OCI-LY1 (cell line): ENCODE data around the gene USP6NL.

ENCODE experiments used
- EZH2 ChIP-seq: fragments of 200-600 bp; sonication (generic), shearing (Covaris generic); IDR thresholded peaks from 2 replicates; pipeline ENCODE4 v1.8.0; 2017; ENCODE audit warnings: borderline replicate concordance, mixed run types, mild to moderate bottlenecking, antibody characterized with exemption, low read length, moderate library complexity, mixed read lengths
- TF ChIP-seq, protein P1 (sequence below): fragments of 200-600 bp; sonication (generic), shearing (Covaris generic); IDR thresholded peaks from 2 replicates; pipeline ENCODE4 v1.5.1; 2017; ENCODE audit warnings: mild to moderate bottlenecking, antibody characterized with exemption, low read length, moderate library complexity, mixed read lengths

DNA sequence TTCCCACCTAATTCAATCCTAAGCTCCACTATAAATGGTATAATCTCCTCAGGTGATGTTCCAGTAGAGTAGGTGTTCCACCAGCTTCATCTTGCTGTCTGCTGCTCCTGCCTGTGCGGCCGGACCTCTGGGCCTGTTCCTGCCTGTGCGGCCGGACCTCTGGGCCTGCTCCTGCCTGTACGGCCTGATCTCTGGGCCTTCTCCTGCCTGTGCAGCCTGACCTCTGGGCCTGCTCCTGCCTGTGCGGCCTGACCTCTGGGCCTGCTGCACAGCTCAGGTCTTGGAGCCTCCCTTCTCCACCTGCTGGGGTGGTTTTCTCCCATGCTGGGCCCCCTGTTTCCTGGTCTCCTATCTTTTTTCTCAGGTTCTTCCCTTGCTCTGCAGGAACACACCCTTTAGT, 117.8 kb downstream of the USP6NL start:
- no peak for TF ChIP-seq EZH2
- TF ChIP-seq, protein P1, sequence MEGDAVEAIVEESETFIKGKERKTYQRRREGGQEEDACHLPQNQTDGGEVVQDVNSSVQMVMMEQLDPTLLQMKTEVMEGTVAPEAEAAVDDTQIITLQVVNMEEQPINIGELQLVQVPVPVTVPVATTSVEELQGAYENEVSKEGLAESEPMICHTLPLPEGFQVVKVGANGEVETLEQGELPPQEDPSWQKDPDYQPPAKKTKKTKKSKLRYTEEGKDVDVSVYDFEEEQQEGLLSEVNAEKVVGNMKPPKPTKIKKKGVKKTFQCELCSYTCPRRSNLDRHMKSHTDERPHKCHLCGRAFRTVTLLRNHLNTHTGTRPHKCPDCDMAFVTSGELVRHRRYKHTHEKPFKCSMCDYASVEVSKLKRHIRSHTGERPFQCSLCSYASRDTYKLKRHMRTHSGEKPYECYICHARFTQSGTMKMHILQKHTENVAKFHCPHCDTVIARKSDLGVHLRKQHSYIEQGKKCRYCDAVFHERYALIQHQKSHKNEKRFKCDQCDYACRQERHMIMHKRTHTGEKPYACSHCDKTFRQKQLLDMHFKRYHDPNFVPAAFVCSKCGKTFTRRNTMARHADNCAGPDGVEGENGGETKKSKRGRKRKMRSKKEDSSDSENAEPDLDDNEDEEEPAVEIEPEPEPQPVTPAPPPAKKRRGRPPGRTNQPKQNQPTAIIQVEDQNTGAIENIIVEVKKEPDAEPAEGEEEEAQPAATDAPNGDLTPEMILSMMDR = no peak
